DND-41 (cell line): ENCODE measurements around the gene ZBP1.

Experiments used
- ATAC-seq: fragments of 200-7000 bp; cut with Tn5 transposase; 3 replicates; pipeline ENCODE4 v1.9.1; 2021; ENCODE audit warnings: low read depth; ENCODE audit not compliant: insufficient read depth
- DNase-seq: peaks from one replicate; pipeline ENCODE4 v3.0.0-alpha.2; 2020
- H2AFZ ChIP-seq: 2 replicates; pipeline ENCODE4 v1.6.0; 2012; ENCODE audit warnings: low read depth, low read length
- H3K27ac ChIP-seq: 2 replicates; pipeline ENCODE4 v1.5.1; 2012; ENCODE audit warnings: low read length, inconsistent platforms
- H3K27me3 ChIP-seq: fragments of 200-600 bp; sonication (generic); 2 replicates; pipeline ENCODE4 v1.6.0; 2012; ENCODE audit warnings: low read length, mild to moderate bottlenecking, inconsistent platforms; ENCODE audit not compliant: insufficient read depth, poor library complexity
- H3K36me3 ChIP-seq: 2 replicates; pipeline ENCODE4 v1.5.1; 2012; ENCODE audit warnings: low read length, inconsistent platforms; ENCODE audit not compliant: insufficient read depth
- H3K4me1 ChIP-seq: 2 replicates; pipeline ENCODE4 v1.5.1; 2012; ENCODE audit warnings: mild to moderate bottlenecking, low read length; ENCODE audit not compliant: insufficient read depth
- H3K4me2 ChIP-seq: 2 replicates; pipeline ENCODE4 v1.6.0; 2012; ENCODE audit warnings: mild to moderate bottlenecking, moderate library complexity, low read length, inconsistent platforms; ENCODE audit not compliant: insufficient read depth
- H3K4me3 ChIP-seq, 2 experiments: fragments of 200-600 bp in 1 of 2; shearing (Covaris generic) in 1 of 2; 2 replicates each; pipeline ENCODE4 v1.5.1; 2012 to 2016; ENCODE audit warnings: inconsistent platforms in 2 of 2, low read length in 2 of 2, mild to moderate bottlenecking in 2 of 2, low read depth in 1 of 2, moderate library complexity in 1 of 2
- H3K79me2 ChIP-seq: 2 replicates; pipeline ENCODE4 v1.6.0; 2012; ENCODE audit warnings: low read length, inconsistent platforms; ENCODE audit not compliant: insufficient read depth
- H3K9ac ChIP-seq: 2 replicates; pipeline ENCODE4 v1.6.0; 2012; ENCODE audit warnings: low read depth, mild to moderate bottlenecking, inconsistent platforms, low read length, moderate library complexity
- H3K9me3 ChIP-seq: 2 replicates; pipeline ENCODE4 v1.5.1; 2012; ENCODE audit warnings: low read length, moderate library complexity, mild to moderate bottlenecking, inconsistent platforms; ENCODE audit not compliant: insufficient read depth, severe bottlenecking
- H4K20me1 ChIP-seq: 2 replicates; pipeline ENCODE4 v1.6.0; 2012; ENCODE audit warnings: low read length; ENCODE audit not compliant: insufficient read depth
- CTCF ChIP-seq: IDR thresholded peaks from 2 replicates; pipeline ENCODE4 v1.5.1; 2012; ENCODE audit warnings: borderline replicate concordance, low read length, moderate library complexity, mild to moderate bottlenecking; ENCODE audit not compliant: poor library complexity, severe bottlenecking; ENCODE audit errors: extremely low read depth
- EZH2 ChIP-seq: IDR thresholded peaks from 3 replicates; pipeline ENCODE4 v1.6.1; 2012; ENCODE audit warnings: borderline replicate concordance, low read depth, mild to moderate bottlenecking, moderate library complexity, low read length, inconsistent platforms; ENCODE audit not compliant: severe bottlenecking

ZBP1 gene

DNA sequence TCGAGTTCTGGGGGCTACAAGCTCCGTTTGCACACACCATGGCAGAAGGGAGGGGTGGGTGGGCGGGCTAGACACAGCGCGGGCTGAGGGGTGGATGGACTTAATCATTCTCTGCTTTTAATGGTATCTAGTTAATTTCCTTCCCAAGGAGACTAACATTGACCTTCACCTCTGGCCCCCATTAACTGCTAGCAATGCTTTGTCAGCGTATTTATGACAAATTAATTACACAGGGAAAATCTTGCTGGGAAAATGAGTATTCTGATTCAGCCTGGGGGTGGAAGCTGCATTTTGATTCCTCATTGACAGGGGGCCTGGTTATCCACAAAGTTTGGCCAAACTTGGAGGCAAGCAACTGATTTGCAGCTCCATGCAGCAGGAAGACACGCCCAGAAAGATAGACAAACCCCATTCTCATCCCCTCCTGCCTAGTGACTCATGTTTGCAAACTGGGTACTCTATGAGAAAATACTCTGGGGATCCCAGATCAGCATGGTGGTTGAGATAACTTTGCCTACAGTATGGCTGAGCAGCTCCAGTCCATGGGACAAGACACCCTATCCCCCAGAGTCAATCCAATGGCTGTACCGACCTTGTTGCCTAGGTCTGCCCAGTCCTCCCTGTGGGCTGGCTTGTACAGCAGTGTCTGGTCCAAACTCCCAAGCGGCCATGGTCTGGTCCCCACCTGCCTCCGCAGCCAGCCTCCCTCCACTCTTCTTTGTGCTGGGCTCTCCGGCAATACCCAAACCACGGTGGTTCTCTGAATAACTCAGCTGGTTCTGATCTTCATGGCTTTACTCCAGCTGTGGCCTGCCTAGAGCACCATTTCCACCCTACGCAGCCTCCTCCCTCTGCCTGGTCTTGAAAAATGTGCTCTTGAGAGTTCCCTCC is 19.7 kb downstream of the ZBP1 start:
- TF ChIP-seq EZH2 = no peak
- H3K79me2 ChIP-seq = no peaks in the 10 kb centered on the region
- H3K9ac ChIP-seq = no peak overlapping the region
- no peak overlapping the region for H3K27ac ChIP-seq
- H3K36me3 ChIP-seq = no peaks in the 10 kb centered on the region
- H4K20me1 ChIP-seq = peaks cover 37% of the 10 kb centered on the region
- DNase-seq (no peak), ATAC-seq (no peak)
- H3K9me3 ChIP-seq = no peaks in the 10 kb centered on the region
- H3K4me3 ChIP-seq = no peak overlapping the region
- no peaks in the 10 kb centered on the region; the same call in 1 of the 2 replicates for H3K4me1 ChIP-seq
- H3K27me3 ChIP-seq = peaks cover 24% of the 10 kb centered on the region
- H3K4me2 ChIP-seq = no peak overlapping the region
- H2AFZ ChIP-seq = no peak overlapping the region

- Histone ChIP-seq H3K36me3 (no peaks in the 10 kb centered on the region), H3K4me3 (no peak overlapping the region), H3K9ac (no peak overlapping the region), H3K9me3 (no peaks in the 10 kb centered on the region), H2AFZ (no peak overlapping the region), H4K20me1 (peaks cover 44% of the 10 kb centered on the region), H3K79me2 (no peaks in the 10 kb centered on the region), H3K4me2 (no peak overlapping the region), H3K27me3 (peaks cover 25% of the 10 kb centered on the region), H3K27ac (no peak overlapping the region), H3K4me1 (no peaks in the 10 kb centered on the region; the same call in 1 of the 2 replicates)
- TF ChIP-seq EZH2 = no peak
- no peak for TF ChIP-seq CTCF
- DNase-seq (no peak), ATAC-seq (no peak)
Observed at GRCh38 chr20:57598491-57598890, 21.7 kb downstream of the ZBP1 start.

DNA sequence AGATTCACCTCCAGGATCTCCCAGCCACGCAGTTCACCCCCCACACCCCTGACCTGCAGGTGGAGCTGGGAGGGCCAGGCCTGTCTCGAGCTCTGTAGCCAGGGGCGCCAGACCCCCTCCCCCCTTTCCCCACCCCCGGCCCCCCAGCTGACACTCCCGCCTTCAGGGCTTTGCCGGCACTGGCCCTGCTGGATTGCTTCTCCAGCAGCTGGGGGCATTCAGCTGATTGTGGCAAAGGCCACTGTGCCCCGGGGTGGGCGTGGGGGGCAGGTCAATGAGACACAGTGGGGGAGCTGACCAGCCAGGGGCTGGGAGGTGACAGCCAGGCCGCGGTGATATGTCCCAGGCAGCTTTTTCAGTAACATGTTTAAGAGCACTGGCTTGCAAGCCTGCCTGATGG is 22.2 kb downstream of the ZBP1 start:
- no peaks in the 10 kb centered on the region for H3K36me3 ChIP-seq
- no peak for TF ChIP-seq EZH2
- no peak overlapping the region for H3K4me2 ChIP-seq
- no peaks in the 10 kb centered on the region for H3K9me3 ChIP-seq
- no peaks in the 10 kb centered on the region; the same call in 1 of the 2 replicates for H3K4me1 ChIP-seq
- H2AFZ ChIP-seq = no peak overlapping the region
- H3K27ac ChIP-seq = no peak overlapping the region
- H3K9ac ChIP-seq = no peak overlapping the region
- peaks cover 24% of the 10 kb centered on the region for H3K27me3 ChIP-seq
- DNase-seq = no peak
- H3K4me3 ChIP-seq = no peak overlapping the region
- no peaks in the 10 kb centered on the region for H3K79me2 ChIP-seq
- no peak for ATAC-seq
- peaks cover 48% of the 10 kb centered on the region for H4K20me1 ChIP-seq

GRCh38 chr20:57596998-57597939 is 23.0 kb downstream of the ZBP1 start:
- no peaks in the 10 kb centered on the region for H3K79me2 ChIP-seq
- no peak overlapping the region for H3K4me3 ChIP-seq
- no peak overlapping the region for H2AFZ ChIP-seq
- no peak overlapping the region for H3K4me2 ChIP-seq
- peak; percentile 69 for DNase-seq
- H3K9ac ChIP-seq = no peak overlapping the region
- H3K9me3 ChIP-seq = no peaks in the 10 kb centered on the region
- no peaks in the 10 kb centered on the region; the same call in 1 of the 2 replicates for H3K4me1 ChIP-seq
- H3K27ac ChIP-seq = no peak overlapping the region
- no peaks in the 10 kb centered on the region for H3K36me3 ChIP-seq
- TF ChIP-seq EZH2 (no peak), CTCF (peak; percentile 87)
- H4K20me1 ChIP-seq = peaks cover 53% of the 10 kb centered on the region
- H3K27me3 ChIP-seq = peaks cover 22% of the 10 kb centered on the region
- ATAC-seq = peak; percentile 90
